ENCODE results near the gene IL19.

The IL19 gene

DNA sequence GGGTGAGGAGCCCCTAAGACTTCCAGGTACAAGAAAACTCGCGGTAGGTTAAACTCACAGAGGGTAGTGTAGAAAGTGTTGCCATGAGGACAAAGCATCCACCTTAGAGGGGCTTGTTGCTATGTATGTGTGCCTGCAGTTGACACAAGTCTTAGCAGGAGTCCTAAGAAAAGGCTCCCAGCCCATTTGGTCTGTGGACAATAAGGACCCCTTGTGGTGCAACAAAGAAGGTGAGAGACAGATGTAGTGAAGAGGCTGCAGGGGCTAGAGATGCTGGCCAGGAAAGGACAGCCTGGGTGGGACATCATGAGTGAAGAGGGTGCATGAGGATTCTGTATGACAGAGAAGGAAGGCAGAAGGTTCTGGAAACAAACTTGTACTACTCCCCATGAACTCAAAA lies 38.0 kb downstream of the IL19 start:
- Histone ChIP-seq H3K9me3 (ENCODE audit: insufficient read depth, low read length) (peaks cover 11% of the 10 kb centered on the region; the same call in 1 of the 2 replicates), H3K36me3 (ENCODE audit: low read length) (no peaks in the 10 kb centered on the region), H3K27me3 (ENCODE audit: low read length) (no peaks in the 10 kb centered on the region), H3F3A (ENCODE audit: insufficient read depth) (no peaks in the 10 kb centered on the region), H3K4me2 (ENCODE audit: low read depth, low read length, poor library complexity, severe bottlenecking) (no peak overlapping the region), H3K9ac (ENCODE audit: low read length) (no peak overlapping the region), H3K79me2 (ENCODE audit: insufficient read depth, low read length) (no peaks in the 10 kb centered on the region), H4K20me1 (ENCODE audit: low read depth, low read length) (no peaks in the 10 kb centered on the region), H2AFZ (ENCODE audit: low read depth, low read length, severe bottlenecking) (no peak overlapping the region), H3K4me3 (ENCODE audit: insufficient read depth, low read length, poor library complexity, severe bottlenecking) (no peak overlapping the region), H3K27ac (ENCODE audit: low read depth, low read length) (no peak overlapping the region), H3K9me2 (replicated peaks; ENCODE audit: insufficient read depth, low read length) (no peaks in the 10 kb centered on the region)
- TF ChIP-seq CTCF (IDR thresholded peaks at IDR 0.05; ENCODE audit: insufficient read depth, low read length, poor library complexity, severe bottlenecking) (no peak), EZH2phosphoT487 (conservative IDR thresholded peaks at IDR 0.05; ENCODE audit: low read length) (no peak)

DNA sequence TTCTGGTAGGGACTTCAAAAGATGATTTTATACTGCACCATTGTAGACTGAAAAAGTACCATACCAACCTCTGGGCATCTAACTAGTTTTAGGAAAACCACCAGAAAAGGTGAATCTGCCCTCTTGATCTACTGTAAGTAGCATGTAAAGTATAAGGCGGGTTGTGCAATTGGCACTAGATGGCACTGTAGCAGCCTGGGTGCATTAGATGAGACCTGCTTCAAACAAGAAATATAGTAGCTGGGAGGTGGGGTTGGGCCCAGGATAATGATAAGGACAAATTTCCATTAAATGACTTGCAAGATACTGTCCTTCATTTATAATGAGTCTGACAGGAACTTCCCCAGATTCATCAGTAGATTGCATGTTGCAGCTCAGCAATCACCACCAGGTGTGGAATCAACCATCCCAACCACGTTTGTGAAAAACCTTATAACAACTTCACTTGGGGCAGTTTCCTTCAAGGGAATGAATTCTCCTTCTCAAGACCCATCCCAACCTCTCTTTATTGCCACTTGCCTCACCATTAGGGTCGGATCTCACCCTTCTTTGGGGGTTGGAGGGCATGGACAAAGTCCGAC lies 39.0 kb downstream of the IL19 start:
- Histone ChIP-seq H4K20me1 (ENCODE audit: low read depth, low read length) (no peaks in the 10 kb centered on the region), H3K79me2 (ENCODE audit: insufficient read depth, low read length) (no peaks in the 10 kb centered on the region), H3F3A (ENCODE audit: insufficient read depth) (no peaks in the 10 kb centered on the region), H3K36me3 (ENCODE audit: low read length) (no peaks in the 10 kb centered on the region), H3K27me3 (ENCODE audit: low read length) (no peaks in the 10 kb centered on the region), H3K9ac (ENCODE audit: low read length) (no peak overlapping the region), H3K4me3 (ENCODE audit: insufficient read depth, low read length, poor library complexity, severe bottlenecking) (no peak overlapping the region), H3K9me3 (ENCODE audit: insufficient read depth, low read length) (peaks cover 11% of the 10 kb centered on the region; the same call in 1 of the 2 replicates), H3K4me2 (ENCODE audit: low read depth, low read length, poor library complexity, severe bottlenecking) (no peak overlapping the region), H3K27ac (ENCODE audit: low read depth, low read length) (no peak overlapping the region), H2AFZ (ENCODE audit: low read depth, low read length, severe bottlenecking) (no peak overlapping the region), H3K9me2 (replicated peaks; ENCODE audit: insufficient read depth, low read length) (no peaks in the 10 kb centered on the region)
- TF ChIP-seq EZH2phosphoT487 (conservative IDR thresholded peaks at IDR 0.05; ENCODE audit: low read length) (no peak), CTCF (IDR thresholded peaks at IDR 0.05; ENCODE audit: insufficient read depth, low read length, poor library complexity, severe bottlenecking) (peak; percentile 58)

DNA sequence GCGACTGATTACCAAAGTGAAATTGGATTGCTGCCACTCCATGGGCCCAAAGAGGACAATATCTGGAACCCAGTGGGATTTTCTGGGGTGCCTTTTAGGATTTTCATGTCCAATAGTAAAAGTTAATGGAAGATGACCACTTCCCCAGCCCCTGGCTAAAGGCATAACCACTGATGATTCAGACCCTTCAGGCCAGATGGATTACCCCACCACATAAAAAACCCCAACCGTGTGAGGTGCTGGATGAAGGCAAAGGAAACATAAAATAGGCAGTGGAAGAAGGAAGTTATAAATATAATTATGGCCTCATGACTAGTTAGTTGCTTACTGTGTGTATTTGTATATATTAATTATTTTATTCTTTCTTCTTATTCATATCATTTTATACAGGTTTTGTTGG lies 41.9 kb downstream of the IL19 start:
- no peaks in the 10 kb centered on the region for H3K27me3 ChIP-seq (ENCODE audit: low read length)
- H3K36me3 ChIP-seq (ENCODE audit: low read length) = no peaks in the 10 kb centered on the region
- no peaks in the 10 kb centered on the region for H3K9me2 ChIP-seq (replicated peaks; ENCODE audit: insufficient read depth, low read length)
- H4K20me1 ChIP-seq (ENCODE audit: low read depth, low read length) = no peaks in the 10 kb centered on the region
- H3K9me3 ChIP-seq (ENCODE audit: insufficient read depth, low read length) = peaks cover 11% of the 10 kb centered on the region; the same call in 1 of the 2 replicates
- H3K79me2 ChIP-seq (ENCODE audit: insufficient read depth, low read length) = no peaks in the 10 kb centered on the region
- H2AFZ ChIP-seq (ENCODE audit: low read depth, low read length, severe bottlenecking) = no peak overlapping the region
- H3F3A ChIP-seq (ENCODE audit: insufficient read depth) = no peaks in the 10 kb centered on the region
- H3K9ac ChIP-seq (ENCODE audit: low read length) = no peak overlapping the region
- H3K4me3 ChIP-seq (ENCODE audit: insufficient read depth, low read length, poor library complexity, severe bottlenecking) = no peak overlapping the region
- H3K27ac ChIP-seq (ENCODE audit: low read depth, low read length) = no peak overlapping the region
- TF ChIP-seq CTCF (IDR thresholded peaks at IDR 0.05; ENCODE audit: insufficient read depth, low read length, poor library complexity, severe bottlenecking) (no peak), EZH2phosphoT487 (conservative IDR thresholded peaks at IDR 0.05; ENCODE audit: low read length) (no peak)
- no peak overlapping the region for H3K4me2 ChIP-seq (ENCODE audit: low read depth, low read length, poor library complexity, severe bottlenecking)
